A549 (cell line): ENCODE results near the gene CTLA4. TPM values are rescaled to one million over a fixed set of nuclear protein-coding genes. Genes with fewer than 3 reads are reported as not detected.

Source experiments
- ATAC-seq, 2 experiments: fragments of 200-7000 bp in 1 of 2; fragments of >200 bp in 1 of 2; cut with Nextera tagmentation in 1 of 2; cut with Tn5 transposase in 1 of 2; 3 replicates each; pipeline versions ENCODE4 v1.8.0 to v1.9.1; 2018 to 2020; ENCODE audit warnings: mild to moderate bottlenecking in 1 of 2, moderate library complexity in 1 of 2
- CTCF ChIA-PET: fragments of 300-600 bp; sonication (Branson Sonifier 250); formaldehyde crosslinking; extraction: SDS; loops from one replicate; lab custom pipeline; 2021; ENCODE audit warnings: antibody characterized with exemption, inconsistent platforms; lab: Yijun Ruan, JAX
- POLR2A ChIA-PET: fragments of 350-600 bp; formaldehyde crosslinking; extraction: SDS; loops from one replicate; lab custom pipeline; 2021; ENCODE audit warnings: antibody characterized with exemption, inconsistent platforms; lab: Yijun Ruan, JAX
- DNase-seq, 2 experiments: peaks; one replicate each; pipeline versions ENCODE4 v3.0.0 to v3.0.0-alpha.2; 2011 to 2016; ENCODE audit warnings: low read depth in 1 of 2, low spot score in 1 of 2
- FAIRE-seq: peaks from 2 replicates; lab custom pipeline; 2011; peaks lifted over from hg19 to GRCh38; lab: Jason Lieb, UNC
- H3K27ac ChIP-seq, 2 experiments: fragments of >200 bp; sonication (Bioruptor Twin); formaldehyde crosslinking; 3 replicates each; pipeline ENCODE4 v1.5.1; 2016 to 2017
- H3K4me1 ChIP-seq: fragments of >200 bp; sonication (Bioruptor Twin); formaldehyde crosslinking; 3 replicates; pipeline ENCODE4 v1.6.1; 2016
- H3K4me2 ChIP-seq: fragments of >200 bp; sonication (Bioruptor Twin); formaldehyde crosslinking; 3 replicates; pipeline ENCODE4 v1.6.1; 2016
- H3K4me3 ChIP-seq: fragments of >200 bp; sonication (Bioruptor Twin); formaldehyde crosslinking; 3 replicates; pipeline ENCODE4 v1.5.1; 2016
- H3K9me3 ChIP-seq: fragments of >200 bp; sonication (Bioruptor Twin); formaldehyde crosslinking; 3 replicates; pipeline ENCODE4 v1.6.1; 2016
- CHD2 ChIP-seq: fragments of 150-350 bp; IDR thresholded peaks from 2 replicates; pipeline ENCODE4 v1.6.1; 2014; ENCODE audit warnings: low read length; ENCODE audit not compliant: partially characterized antibody
- CHD4 ChIP-seq: fragments of 200-600 bp; sonication (generic); IDR thresholded peaks from 2 replicates; pipeline ENCODE4 v1.6.1; 2016; ENCODE audit warnings: antibody characterized with exemption, mild to moderate bottlenecking, borderline replicate concordance
- EHF ChIP-seq: fragments of 250-450 bp; sonication (Bioruptor Pico); IDR thresholded peaks from 2 replicates; pipeline ENCODE4 v1.5.0; 2020; ENCODE audit warnings: mild to moderate bottlenecking
- ESRRA ChIP-seq: fragments of 150-350 bp; IDR thresholded peaks from 2 replicates; pipeline ENCODE4 v1.6.1; 2014; ENCODE audit warnings: mild to moderate bottlenecking, low read length, borderline replicate concordance
- GATA3 ChIP-seq: IDR thresholded peaks from 2 replicates; pipeline ENCODE4 v1.6.1; 2012; ENCODE audit warnings: borderline replicate concordance
- JUNB ChIP-seq: fragments of >200 bp; sonication (Bioruptor Twin); formaldehyde crosslinking; IDR thresholded peaks from 2 replicates; pipeline ENCODE4 v1.6.1; 2016
- KDM5A ChIP-seq: fragments of 200-600 bp; sonication (generic); IDR thresholded peaks from 2 replicates; pipeline ENCODE4 v1.6.1; 2016; ENCODE audit warnings: antibody characterized with exemption, mild to moderate bottlenecking
- NPAS2 ChIP-seq: fragments of 250-450 bp; sonication (Bioruptor Pico); IDR thresholded peaks from 2 replicates; pipeline ENCODE4 v1.8.0; 2022; ENCODE audit warnings: mild to moderate bottlenecking, moderate library complexity, borderline replicate concordance
- NR3C1 ChIP-seq: fragments of >200 bp; sonication (Bioruptor Twin); formaldehyde crosslinking; IDR thresholded peaks from 3 replicates; pipeline ENCODE4 v1.6.1; 2017
- RCOR1 ChIP-seq: fragments of 150-350 bp; IDR thresholded peaks from 2 replicates; pipeline ENCODE4 v1.6.1; 2014; ENCODE audit warnings: antibody characterized with exemption, low read length, low read depth
- SMC3 ChIP-seq: fragments of >200 bp; sonication (Bioruptor Twin); formaldehyde crosslinking; IDR thresholded peaks from 3 replicates; pipeline ENCODE4 v1.6.1; 2018; ENCODE audit warnings: inconsistent platforms
- ZNF302 ChIP-seq: fragments of 250-450 bp; sonication (Bioruptor Pico); IDR thresholded peaks from 2 replicates; pipeline ENCODE4 v1.9.0; 2021; ENCODE audit warnings: inconsistent platforms, mild to moderate bottlenecking, moderate library complexity
- WGBS: methylation state at CpG from one replicate; pipeline ENCODE4 v1.1.6; 2017; ENCODE audit errors: missing lambda C conversion rate; 5-methylcytosine and 5-hydroxymethylcytosine counted together
- polyA plus RNA-seq, 4 experiments: library from polyadenylated mRNA; depleted of rRNA in 3 of 4; stranded (reverse); fragments of >200 nt; fragmentation: RNase III in 1 of 4; extraction: RNeasy Plus Mini Kit Qiagen cat#74134 plus additional on column Dnase treatment in 1 of 4; gene quantifications; 2 replicates in 3 of 4; 3 replicates in 1 of 4; pipeline ENCODE4 v1.2.3, GENCODE V29; 2011 to 2017
- TF ChIP-seq, protein P1 (sequence below): fragments of 450-650 bp; IDR thresholded peaks from 2 replicates; pipeline ENCODE4 v1.6.1; 2014; ENCODE audit warnings: antibody characterized with exemption
- TF ChIP-seq, protein P2 (sequence below): fragments of 250-450 bp; sonication (Bioruptor Pico); IDR thresholded peaks from 2 replicates; pipeline ENCODE4 v1.5.0; 2021; ENCODE audit warnings: mild to moderate bottlenecking, moderate library complexity, borderline replicate concordance
- TF ChIP-seq, protein P3 (sequence below): fragments of >200 bp; sonication (Bioruptor Twin); formaldehyde crosslinking; IDR thresholded peaks from 3 replicates; pipeline ENCODE4 v1.5.1; 2016
- TF ChIP-seq, protein P4 (sequence below): fragments of 150-350 bp; IDR thresholded peaks from 2 replicates; pipeline ENCODE4 v1.6.1; 2014; ENCODE audit warnings: low read depth, mild to moderate bottlenecking, low read length
- TF ChIP-seq, protein P5 (sequence below): fragments of >200 bp; sonication (Bioruptor Twin); formaldehyde crosslinking; IDR thresholded peaks from 2 replicates; pipeline ENCODE4 v1.6.1; 2016

CTLA4 gene
- polyA plus RNA-seq, 2 of the 4 experiments (the other 2 are of a cell fraction), result not detected

DNA sequence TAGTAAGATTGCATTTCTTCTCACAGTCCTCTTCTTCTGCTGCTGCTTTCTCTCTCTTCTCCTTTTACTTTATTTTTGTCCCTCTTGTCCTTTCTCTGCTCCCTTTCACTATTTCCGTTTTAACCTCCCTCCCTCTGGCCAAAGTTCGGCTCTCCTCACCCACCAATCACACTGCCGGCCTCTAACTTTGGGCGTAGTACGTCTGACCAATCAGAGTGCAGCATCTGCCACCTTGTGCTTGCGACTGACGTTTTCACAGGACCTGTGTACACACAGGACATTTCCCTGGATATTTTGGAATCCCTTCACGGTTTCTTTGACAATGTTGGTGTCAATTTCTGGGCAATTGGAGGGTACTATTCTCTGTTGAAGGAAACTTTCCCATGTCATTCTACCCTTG lies 46.4 kb downstream of the CTLA4 start:
- WGBS, result 39% methylated on average over 8 of the region's 8 CpGs
- ATAC-seq, result peak in 1 of 2 experiments; percentile 41; a peak in 2 of 6 replicates
- Histone ChIP-seq H3K4me2 (0 out of 3 replicates have a peak overlapping the region, but pooled peaks have one; percentile 2), H3K4me3 (no peak overlapping the region), H3K27ac (no peak overlapping the region), H3K4me1 (0 out of 3 replicates have a peak, but pooled peaks cover 3% of the 10 kb centered on the region), H3K9me3 (no peaks in the 10 kb centered on the region)
- no peak for FAIRE-seq
- TF ChIP-seq, protein P1, sequence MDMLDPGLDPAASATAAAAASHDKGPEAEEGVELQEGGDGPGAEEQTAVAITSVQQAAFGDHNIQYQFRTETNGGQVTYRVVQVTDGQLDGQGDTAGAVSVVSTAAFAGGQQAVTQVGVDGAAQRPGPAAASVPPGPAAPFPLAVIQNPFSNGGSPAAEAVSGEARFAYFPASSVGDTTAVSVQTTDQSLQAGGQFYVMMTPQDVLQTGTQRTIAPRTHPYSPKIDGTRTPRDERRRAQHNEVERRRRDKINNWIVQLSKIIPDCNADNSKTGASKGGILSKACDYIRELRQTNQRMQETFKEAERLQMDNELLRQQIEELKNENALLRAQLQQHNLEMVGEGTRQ, result no peak
- TF ChIP-seq NR3C1 (no peak), JUNB (no peak), GATA3 (no peak), ESRRA (no peak), EHF (CRISPR knock-in tag) (no peak), ZNF302 (CRISPR knock-in tag) (no peak)
- TF ChIP-seq, protein P2, sequence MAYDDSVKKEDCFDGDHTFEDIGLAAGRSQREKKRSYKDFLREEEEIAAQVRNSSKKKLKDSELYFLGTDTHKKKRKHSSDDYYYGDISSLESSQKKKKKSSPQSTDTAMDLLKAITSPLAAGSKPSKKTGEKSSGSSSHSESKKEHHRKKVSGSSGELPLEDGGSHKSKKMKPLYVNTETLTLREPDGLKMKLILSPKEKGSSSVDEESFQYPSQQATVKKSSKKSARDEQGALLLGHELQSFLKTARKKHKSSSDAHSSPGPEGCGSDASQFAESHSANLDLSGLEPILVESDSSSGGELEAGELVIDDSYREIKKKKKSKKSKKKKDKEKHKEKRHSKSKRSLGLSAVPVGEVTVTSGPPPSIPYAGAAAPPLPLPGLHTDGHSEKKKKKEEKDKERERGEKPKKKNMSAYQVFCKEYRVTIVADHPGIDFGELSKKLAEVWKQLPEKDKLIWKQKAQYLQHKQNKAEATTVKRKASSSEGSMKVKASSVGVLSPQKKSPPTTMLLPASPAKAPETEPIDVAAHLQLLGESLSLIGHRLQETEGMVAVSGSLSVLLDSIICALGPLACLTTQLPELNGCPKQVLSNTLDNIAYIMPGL (CRISPR knock-in tag), result no peak
- ChIA-PET CTCF (no interaction called here), POLR2A (no interaction called here)
- peak in 1 of 2 experiments; percentile 8 for DNase-seq

DNA sequence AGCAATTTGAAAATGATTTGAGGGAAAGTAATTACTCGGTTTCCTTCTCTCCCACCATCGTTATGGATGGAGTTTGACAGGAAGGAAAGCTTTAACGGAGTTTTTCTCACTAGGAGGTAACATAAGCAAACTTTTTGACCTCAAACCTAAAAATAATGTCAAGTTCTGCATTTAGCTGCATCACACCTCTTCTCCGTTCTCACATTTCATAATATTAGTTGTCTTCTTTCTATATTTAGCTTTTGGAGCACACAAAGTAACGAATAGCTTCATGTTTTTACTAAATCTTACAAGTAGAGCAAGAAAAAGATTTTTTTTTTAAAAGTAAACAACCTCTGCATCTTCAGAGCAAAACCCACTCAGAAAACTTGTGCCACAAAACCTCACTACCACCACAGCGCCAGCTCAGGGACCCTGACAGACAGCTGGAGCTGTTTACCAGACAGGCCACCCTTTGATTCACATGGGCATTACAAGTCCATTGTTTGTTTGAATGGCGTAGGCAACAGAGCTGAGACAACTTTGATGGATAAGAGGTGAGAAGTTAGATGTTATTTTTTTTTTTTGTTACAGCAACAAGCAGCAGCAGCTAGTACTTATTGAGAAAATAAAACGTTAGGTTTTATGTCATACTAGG lies 47.1 kb downstream of the CTLA4 start:
- ATAC-seq (no peak; a peak in 1 of 6 replicates), FAIRE-seq (no peak), DNase-seq (no peak)
- Histone ChIP-seq H3K27ac (no peak overlapping the region), H3K9me3 (no peaks in the 10 kb centered on the region), H3K4me2 (no peak overlapping the region), H3K4me3 (no peak overlapping the region), H3K4me1 (no peaks in the 10 kb centered on the region)
- TF ChIP-seq SMC3 (no peak), CHD2 (no peak), CHD4 (no peak), KDM5A (no peak), RCOR1 (no peak), ESRRA (no peak), NPAS2 (CRISPR knock-in tag) (no peak)
- TF ChIP-seq, protein P3, sequence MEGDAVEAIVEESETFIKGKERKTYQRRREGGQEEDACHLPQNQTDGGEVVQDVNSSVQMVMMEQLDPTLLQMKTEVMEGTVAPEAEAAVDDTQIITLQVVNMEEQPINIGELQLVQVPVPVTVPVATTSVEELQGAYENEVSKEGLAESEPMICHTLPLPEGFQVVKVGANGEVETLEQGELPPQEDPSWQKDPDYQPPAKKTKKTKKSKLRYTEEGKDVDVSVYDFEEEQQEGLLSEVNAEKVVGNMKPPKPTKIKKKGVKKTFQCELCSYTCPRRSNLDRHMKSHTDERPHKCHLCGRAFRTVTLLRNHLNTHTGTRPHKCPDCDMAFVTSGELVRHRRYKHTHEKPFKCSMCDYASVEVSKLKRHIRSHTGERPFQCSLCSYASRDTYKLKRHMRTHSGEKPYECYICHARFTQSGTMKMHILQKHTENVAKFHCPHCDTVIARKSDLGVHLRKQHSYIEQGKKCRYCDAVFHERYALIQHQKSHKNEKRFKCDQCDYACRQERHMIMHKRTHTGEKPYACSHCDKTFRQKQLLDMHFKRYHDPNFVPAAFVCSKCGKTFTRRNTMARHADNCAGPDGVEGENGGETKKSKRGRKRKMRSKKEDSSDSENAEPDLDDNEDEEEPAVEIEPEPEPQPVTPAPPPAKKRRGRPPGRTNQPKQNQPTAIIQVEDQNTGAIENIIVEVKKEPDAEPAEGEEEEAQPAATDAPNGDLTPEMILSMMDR, result no peak
- TF ChIP-seq, protein P4, sequence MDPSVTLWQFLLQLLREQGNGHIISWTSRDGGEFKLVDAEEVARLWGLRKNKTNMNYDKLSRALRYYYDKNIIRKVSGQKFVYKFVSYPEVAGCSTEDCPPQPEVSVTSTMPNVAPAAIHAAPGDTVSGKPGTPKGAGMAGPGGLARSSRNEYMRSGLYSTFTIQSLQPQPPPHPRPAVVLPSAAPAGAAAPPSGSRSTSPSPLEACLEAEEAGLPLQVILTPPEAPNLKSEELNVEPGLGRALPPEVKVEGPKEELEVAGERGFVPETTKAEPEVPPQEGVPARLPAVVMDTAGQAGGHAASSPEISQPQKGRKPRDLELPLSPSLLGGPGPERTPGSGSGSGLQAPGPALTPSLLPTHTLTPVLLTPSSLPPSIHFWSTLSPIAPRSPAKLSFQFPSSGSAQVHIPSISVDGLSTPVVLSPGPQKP, result no peak
- ChIA-PET CTCF (no interaction called here), POLR2A (no interaction called here)
- WGBS, result 50% methylated on average over 8 of the region's 8 CpGs

DNA sequence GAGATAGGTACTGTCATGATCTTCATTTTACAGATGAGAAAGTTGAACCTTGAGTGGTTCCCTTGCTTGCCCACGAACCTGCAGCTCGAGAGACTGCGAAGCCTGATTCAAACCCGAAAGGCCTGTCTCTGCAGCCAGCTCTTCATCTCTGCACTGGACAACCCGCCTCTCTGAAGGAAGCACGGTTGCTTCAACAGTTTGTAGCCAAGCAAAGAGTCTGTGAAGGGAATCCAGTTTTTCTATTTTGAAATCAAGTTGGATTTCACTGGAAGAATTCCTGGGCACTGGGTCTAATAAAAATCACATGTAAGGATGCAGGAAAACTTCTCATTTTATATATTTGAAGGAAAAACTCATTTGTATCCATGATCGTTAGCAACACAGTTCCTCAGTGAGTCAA lies 47.7 kb downstream of the CTLA4 start:
- TF ChIP-seq, protein P5, sequence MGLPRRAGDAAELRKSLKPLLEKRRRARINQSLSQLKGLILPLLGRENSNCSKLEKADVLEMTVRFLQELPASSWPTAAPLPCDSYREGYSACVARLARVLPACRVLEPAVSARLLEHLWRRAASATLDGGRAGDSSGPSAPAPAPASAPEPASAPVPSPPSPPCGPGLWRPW, result no peak
- TF ChIP-seq, all 56 proteins: peak for 0
- Histone ChIP-seq H3K4me3 (no peak overlapping the region), H3K4me1 (no peaks in the 10 kb centered on the region), H3K27ac (no peak overlapping the region), H3K9me3 (no peaks in the 10 kb centered on the region), H3K4me2 (no peak overlapping the region)
- DNase-seq (no peak), ATAC-seq (no peak; a peak in 1 of 6 replicates), FAIRE-seq (no peak)
- 64% methylated on average over 7 of the region's 7 CpGs for WGBS
- POLR2A ChIA-PET, result no interaction called here
- CTCF ChIA-PET, result no interaction called here
